ENCODE data around the gene CARS2.

DNA sequence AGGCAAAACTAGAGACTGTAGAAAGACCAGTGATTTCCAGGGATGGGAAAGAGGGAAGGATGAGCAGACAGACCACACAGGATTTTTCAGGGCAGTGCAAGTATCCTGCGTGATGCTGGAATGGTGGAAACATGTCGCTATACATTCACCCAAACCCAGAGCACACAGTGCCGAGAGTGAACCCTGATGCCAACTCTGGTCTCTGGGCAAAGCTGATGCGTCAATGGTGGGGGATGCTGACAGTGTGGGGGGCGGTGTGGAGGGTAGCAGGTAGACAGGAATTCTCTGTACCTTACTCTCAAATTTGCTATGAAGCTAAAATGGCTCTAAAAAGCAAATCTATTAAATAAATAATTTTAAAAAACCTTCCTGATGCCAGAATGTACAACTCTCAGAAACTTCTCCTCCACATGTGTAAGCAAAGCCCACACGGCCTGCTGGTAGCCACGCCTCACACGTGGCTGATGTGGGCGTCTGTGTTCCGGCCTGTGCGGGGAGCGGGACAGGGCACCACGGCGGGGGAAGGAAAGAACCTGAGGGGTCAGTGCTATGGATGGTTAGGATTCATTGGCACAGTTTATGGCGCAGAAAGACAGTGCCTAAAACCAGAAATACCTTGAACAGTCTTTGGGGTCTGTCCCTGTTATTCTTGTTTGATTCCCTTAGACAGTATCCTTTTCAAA is 23.9 kb downstream of the CARS2 start:
- TF ChIP-seq EZH2 (IDR thresholded peaks at IDR 0.05) (no peak), POLR2AphosphoS5 (IDR thresholded peaks at IDR 0.05; ENCODE audit: borderline replicate concordance, low read depth, low read length) (no peak), FOXP2 (optimal IDR thresholded peaks at IDR 0.05; ENCODE audit: control extremely low read depth, extremely low read length, insufficient read depth) (no peak)

Data from SK-N-MC (cell line).